ENCODE data around the gene CNOT6.

DNA sequence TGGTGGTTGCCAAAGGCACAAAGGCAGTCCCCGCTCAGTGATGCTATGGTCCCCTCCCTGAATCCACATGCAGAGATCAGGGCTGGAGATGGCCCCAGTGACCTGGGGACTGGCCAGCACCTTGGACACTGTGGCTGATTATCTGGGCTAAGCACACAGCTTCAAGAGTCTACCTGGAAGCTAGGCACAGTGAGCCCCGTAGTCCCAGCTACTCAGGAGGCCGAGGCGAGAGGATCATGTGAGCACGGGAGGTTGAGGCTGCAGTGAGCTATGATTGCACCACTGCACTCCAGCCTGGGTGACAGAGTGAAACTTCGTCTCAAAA is 105.4 kb downstream of the CNOT6 start:
- TF ChIP-seq, protein P1, sequence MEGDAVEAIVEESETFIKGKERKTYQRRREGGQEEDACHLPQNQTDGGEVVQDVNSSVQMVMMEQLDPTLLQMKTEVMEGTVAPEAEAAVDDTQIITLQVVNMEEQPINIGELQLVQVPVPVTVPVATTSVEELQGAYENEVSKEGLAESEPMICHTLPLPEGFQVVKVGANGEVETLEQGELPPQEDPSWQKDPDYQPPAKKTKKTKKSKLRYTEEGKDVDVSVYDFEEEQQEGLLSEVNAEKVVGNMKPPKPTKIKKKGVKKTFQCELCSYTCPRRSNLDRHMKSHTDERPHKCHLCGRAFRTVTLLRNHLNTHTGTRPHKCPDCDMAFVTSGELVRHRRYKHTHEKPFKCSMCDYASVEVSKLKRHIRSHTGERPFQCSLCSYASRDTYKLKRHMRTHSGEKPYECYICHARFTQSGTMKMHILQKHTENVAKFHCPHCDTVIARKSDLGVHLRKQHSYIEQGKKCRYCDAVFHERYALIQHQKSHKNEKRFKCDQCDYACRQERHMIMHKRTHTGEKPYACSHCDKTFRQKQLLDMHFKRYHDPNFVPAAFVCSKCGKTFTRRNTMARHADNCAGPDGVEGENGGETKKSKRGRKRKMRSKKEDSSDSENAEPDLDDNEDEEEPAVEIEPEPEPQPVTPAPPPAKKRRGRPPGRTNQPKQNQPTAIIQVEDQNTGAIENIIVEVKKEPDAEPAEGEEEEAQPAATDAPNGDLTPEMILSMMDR (IDR thresholded peaks at IDR 0.05), result no peak
- no peak for TF ChIP-seq ZFX (IDR thresholded peaks at IDR 0.05; ENCODE audit: borderline replicate concordance)
